ENCODE data around the gene GPR142. TPM values are rescaled to one million over a fixed set of nuclear protein-coding genes. Genes with fewer than 3 reads are reported as not detected.

The GPR142 gene
- total RNA-seq, 1 experiment from 2014 or later, result not detected

- no peak for DNase-seq
- H3K36me3 ChIP-seq (replicated peaks; ENCODE audit: control insufficient read depth, insufficient read depth, low read length), result no peaks in the 10 kb centered on the region
- H3K27me3 ChIP-seq (ENCODE audit: control insufficient read depth, insufficient read depth, low read length), result no peaks in the 10 kb centered on the region
- H3K4me3 ChIP-seq (ENCODE audit: insufficient read depth, low read depth, low read length), result no peak overlapping the region
Observed at GRCh38 chr17:74389084-74389753, 21.9 kb downstream of the GPR142 start.

DNA sequence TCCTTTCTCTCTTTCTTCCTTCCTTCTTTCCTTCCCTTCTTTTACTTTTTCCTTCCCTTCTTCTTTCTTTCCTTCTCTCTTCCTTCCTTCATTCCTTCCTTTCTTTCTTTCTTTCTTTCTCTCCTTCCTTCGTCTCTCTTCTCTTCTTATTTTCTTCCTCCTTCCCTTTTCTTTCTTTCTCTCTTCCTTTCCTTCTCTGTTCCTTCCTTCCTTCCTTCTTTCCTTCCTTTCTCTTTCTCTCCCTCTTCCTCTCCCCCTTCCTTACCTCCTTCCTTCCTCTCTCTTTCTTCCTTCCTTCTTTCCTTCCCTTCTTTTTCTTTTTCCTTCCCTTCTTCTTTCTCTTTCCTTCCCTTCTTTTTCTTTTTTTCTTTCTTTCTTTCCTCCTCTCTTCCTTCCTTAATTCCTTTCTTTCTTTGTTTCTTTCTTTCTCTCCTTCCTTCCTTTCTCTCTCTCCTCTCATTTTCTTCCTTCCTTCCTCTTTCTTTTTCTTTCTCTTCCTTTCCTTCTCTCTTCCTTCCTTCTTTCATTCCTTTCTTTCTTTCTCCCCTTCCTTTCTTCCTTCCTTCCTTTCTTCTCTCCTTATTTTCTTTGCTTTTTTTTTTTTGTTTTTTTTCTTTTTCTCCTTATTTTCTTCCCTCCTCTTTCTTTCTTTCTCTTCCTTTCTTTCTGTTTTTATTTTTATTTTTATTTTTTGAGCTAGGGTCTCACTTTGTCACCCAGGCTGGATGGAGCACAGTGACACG is 22.8 kb downstream of the GPR142 start:
- no peaks in the 10 kb centered on the region for H3K27me3 ChIP-seq (ENCODE audit: control insufficient read depth, insufficient read depth, low read length)
- no peak overlapping the region for H3K4me3 ChIP-seq (ENCODE audit: insufficient read depth, low read depth, low read length)
- no peak for DNase-seq
- H3K36me3 ChIP-seq (replicated peaks; ENCODE audit: control insufficient read depth, insufficient read depth, low read length), result no peaks in the 10 kb centered on the region

DNA sequence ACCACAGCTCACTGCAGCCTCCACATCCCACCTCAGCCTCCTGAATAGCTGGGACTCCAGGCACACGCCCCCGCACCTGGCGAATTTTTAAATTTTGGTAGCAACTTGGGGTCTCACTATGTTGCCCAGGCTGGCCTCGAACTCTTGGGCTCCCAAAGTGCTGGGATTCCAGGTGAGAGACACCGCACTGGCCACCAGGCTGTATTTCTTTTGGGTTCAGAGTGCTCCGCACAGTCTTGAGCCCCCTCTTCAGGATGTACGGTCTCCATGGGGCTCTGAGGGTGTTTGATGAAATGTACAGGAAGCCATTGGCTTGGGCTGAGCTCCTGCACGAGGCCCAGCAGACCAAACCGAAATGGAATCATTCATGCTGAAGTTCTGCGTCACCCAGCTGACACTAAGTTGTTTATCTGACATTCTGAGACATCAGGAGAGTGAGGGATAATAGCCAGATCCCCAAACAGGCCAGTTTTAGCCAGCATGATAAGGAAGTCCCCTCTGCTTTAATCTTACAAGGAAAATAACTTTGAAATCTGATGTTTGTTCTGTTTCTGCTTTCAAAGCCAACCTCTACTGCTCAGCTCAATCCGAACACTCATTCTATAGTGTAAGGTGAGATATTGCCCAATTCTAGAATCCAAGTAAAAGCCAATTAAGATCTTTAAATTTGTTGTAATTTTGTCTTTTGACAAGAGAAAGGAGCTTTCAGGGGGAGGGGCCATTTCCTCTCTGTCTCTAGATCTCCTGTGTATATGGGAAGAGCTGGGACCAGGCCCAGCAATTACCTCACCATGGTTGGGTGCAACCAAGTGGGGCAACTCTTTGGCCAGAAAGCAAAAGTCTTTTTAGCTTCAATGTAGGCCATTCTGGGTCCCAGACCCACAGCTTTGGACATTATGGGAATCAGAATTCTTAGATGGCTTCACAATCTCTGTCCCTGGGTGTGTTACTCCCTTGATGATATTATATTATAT is 23.7 kb downstream of the GPR142 start:
- DNase-seq, result no peak
- H3K27me3 ChIP-seq (ENCODE audit: control insufficient read depth, insufficient read depth, low read length), result no peaks in the 10 kb centered on the region
- H3K4me3 ChIP-seq (ENCODE audit: insufficient read depth, low read depth, low read length), result no peak overlapping the region
- no peaks in the 10 kb centered on the region for H3K36me3 ChIP-seq (replicated peaks; ENCODE audit: control insufficient read depth, insufficient read depth, low read length)

DNA sequence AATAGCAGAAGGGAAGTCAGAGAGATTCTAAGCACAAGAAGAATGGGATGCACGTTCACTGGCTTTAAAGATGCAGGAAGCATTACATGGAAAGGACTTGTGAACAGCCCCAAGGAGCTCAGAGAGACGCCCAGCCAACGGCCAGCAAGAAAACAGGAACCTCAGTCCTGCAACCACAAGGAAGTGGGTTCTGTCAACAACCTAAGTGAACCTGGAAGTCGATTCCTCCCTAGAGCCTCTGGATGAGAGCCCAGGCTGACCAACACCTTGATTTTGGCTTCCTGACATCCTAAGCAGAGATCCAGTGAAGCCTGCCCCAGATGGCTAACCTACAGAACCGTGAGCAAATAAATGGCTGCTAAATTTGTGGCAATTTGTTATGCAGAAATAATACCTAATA is 24.5 kb downstream of the GPR142 start:
- no peaks in the 10 kb centered on the region for H3K27me3 ChIP-seq (ENCODE audit: control insufficient read depth, insufficient read depth, low read length)
- no peaks in the 10 kb centered on the region for H3K36me3 ChIP-seq (replicated peaks; ENCODE audit: control insufficient read depth, insufficient read depth, low read length)
- no peak for DNase-seq
- H3K4me3 ChIP-seq (ENCODE audit: insufficient read depth, low read depth, low read length), result no peak overlapping the region

DNA sequence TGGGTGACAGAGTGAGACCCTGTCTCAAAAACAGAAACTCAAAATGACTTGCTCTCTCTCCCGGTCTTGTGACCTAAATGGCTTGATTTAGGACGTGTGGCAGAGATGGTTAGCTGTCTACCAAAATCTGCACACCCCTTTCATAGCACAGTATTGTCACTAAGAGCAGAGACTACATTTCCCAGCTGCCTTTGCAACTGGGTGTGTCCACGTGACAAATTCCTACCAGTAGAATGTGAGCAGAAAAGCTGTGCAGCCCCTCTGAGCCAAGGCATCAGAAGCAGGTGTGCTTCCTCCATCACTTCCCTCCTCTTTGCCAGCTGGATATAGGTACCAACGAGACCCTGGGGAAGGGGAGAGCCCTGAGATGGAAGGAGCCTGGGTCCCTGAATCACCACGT is 25.5 kb downstream of the GPR142 start:
- no peaks in the 10 kb centered on the region for H3K36me3 ChIP-seq (replicated peaks; ENCODE audit: control insufficient read depth, insufficient read depth, low read length)
- no peaks in the 10 kb centered on the region for H3K27me3 ChIP-seq (ENCODE audit: control insufficient read depth, insufficient read depth, low read length)
- peak; percentile 70 for DNase-seq
- no peak overlapping the region for H3K4me3 ChIP-seq (ENCODE audit: insufficient read depth, low read depth, low read length)

DNA sequence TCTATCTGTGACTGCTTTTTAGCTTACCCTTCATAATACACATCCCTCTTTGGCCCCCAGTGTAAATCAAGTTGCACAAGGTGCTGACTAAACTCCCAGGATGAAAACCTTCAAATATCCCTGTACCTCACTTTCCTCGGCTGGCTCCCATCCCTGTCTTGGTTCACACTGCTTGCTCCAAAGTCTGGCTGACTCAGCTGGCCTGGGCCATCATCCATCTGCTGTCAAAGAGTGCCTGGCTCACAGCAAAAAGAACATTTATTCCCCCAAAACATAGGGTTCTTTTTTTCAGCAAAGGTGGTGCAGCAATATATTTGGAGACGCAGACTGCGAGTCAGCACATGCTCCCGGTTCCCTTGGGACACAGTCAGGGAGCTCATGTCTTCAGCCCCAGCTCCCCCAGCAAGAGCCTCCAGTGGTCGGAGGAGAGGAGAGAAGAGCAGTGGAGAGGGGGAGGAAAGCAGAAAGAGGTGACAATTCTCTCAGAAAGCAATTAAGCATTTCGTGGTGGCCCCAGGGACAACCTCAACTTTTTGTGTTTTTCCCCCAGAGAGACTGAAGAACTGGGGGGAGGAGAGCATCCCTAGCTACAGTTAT is 26.1 kb downstream of the GPR142 start:
- no peaks in the 10 kb centered on the region for H3K36me3 ChIP-seq (replicated peaks; ENCODE audit: control insufficient read depth, insufficient read depth, low read length)
- no peaks in the 10 kb centered on the region for H3K27me3 ChIP-seq (ENCODE audit: control insufficient read depth, insufficient read depth, low read length)
- DNase-seq, result no peak
- no peak overlapping the region for H3K4me3 ChIP-seq (ENCODE audit: insufficient read depth, low read depth, low read length)

DNA sequence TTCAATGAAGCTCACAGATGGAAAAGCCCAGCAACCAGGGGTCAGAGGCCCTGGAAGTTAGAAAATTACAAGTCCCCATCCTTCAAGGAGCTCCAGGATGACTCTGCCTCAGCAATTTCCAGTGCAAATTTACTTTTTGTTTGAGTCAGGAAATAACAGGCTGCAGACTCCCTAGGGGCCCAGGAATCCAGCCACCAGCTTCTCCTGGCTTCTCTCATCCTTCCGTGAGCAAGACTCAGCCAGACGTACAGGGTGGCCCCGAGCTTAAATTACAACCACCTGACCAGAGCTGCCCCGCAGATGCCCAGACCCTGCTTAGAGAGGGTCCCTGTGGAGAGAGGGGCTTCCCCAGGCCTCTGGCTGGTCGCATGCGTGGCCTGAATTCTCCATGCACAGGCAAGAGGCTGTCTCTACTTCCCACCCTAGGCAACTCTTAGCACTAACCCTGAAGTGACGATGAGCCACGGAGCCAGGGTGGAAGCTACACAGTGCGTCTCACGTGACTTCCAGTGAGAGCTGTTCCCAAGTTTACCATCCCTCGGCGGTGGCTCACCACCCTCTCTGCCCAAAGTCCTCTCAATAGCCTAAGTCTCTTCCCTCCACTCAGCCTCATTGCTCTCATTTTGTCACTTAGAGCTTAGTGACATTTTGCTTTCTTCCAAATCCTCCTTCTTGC is 27.1 kb downstream of the GPR142 start:
- H3K4me3 ChIP-seq (ENCODE audit: insufficient read depth, low read depth, low read length), result no peak overlapping the region
- DNase-seq, result no peak
- H3K27me3 ChIP-seq (ENCODE audit: control insufficient read depth, insufficient read depth, low read length), result no peaks in the 10 kb centered on the region
- no peaks in the 10 kb centered on the region for H3K36me3 ChIP-seq (replicated peaks; ENCODE audit: control insufficient read depth, insufficient read depth, low read length)

DNA sequence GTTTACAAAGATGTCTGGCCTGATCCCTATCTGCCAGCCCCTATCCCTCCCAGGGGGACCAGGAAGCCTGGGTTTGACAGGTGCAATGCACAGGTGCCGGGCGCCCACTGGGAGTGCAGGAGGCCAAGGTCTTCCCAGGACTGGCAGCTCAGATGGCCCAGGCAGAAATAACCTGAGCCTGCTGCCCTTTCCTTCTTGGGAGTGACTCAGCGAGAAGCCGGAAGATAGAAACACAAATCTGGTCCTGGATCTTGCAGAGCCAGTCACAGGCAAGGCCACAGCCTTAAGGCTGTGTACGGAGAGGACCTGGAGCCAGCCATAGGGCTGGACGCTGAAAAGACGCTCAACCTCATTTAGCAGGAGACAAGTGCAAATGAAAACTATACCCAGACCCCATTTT is 27.7 kb downstream of the GPR142 start:
- DNase-seq, result no peak
- no peaks in the 10 kb centered on the region for H3K36me3 ChIP-seq (replicated peaks; ENCODE audit: control insufficient read depth, insufficient read depth, low read length)
- no peaks in the 10 kb centered on the region for H3K27me3 ChIP-seq (ENCODE audit: control insufficient read depth, insufficient read depth, low read length)
- no peak overlapping the region for H3K4me3 ChIP-seq (ENCODE audit: insufficient read depth, low read depth, low read length)

GRCh38 chr17:74396567-74396966 is 29.3 kb downstream of the GPR142 start:
- Histone ChIP-seq H3K27me3 (ENCODE audit: control insufficient read depth, insufficient read depth, low read length) (no peaks in the 10 kb centered on the region), H3K4me3 (ENCODE audit: insufficient read depth, low read depth, low read length) (no peak overlapping the region), H3K36me3 (replicated peaks; ENCODE audit: control insufficient read depth, insufficient read depth, low read length) (no peaks in the 10 kb centered on the region)
- no peak for DNase-seq

- Histone ChIP-seq H3K27me3 (ENCODE audit: control insufficient read depth, insufficient read depth, low read length) (no peaks in the 10 kb centered on the region), H3K4me3 (ENCODE audit: insufficient read depth, low read depth, low read length) (no peak overlapping the region), H3K36me3 (replicated peaks; ENCODE audit: control insufficient read depth, insufficient read depth, low read length) (no peaks in the 10 kb centered on the region)
- peak; percentile 28 for DNase-seq
Observed at GRCh38 chr17:74402048-74402447, 34.7 kb downstream of the GPR142 start.

DNA sequence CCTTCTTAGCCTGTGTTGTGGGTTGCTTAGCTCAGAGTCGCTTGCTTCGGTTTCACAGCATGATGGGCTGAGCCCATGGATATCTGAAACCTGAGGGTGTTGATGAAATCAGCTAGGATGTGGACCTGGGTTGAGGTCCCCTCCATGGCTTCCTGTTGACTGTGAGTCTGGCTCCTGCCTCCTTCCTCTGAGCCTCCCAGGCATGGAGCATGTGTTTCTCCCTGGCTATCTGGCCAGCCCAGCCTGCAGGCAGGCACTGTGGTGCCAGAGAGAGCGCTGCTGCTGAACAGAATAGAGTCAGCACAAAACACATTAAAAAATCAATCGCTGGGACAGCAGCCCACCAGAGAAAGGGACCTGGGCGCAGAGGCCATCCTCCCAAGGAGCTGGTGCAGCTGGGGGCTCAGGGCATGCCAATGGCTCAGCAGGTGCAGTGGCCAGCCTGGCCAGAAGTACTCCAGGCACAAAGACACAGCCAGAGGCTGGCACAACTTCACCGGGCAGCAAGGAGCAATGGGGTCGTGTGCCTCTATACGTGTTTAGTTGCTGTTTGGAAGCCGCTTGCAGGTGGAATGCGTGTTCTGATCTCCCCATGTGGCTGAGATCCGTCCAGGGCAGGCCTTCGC is 36.3 kb downstream of the GPR142 start:
- Histone ChIP-seq H3K27me3 (ENCODE audit: control insufficient read depth, insufficient read depth, low read length) (no peaks in the 10 kb centered on the region), H3K4me3 (ENCODE audit: insufficient read depth, low read depth, low read length) (no peak overlapping the region), H3K36me3 (replicated peaks; ENCODE audit: control insufficient read depth, insufficient read depth, low read length) (no peaks in the 10 kb centered on the region)
- DNase-seq, result no peak

- DNase-seq, result peak; percentile 84
- H3K36me3 ChIP-seq (replicated peaks; ENCODE audit: control insufficient read depth, insufficient read depth, low read length), result no peaks in the 10 kb centered on the region
- no peak overlapping the region for H3K4me3 ChIP-seq (ENCODE audit: insufficient read depth, low read depth, low read length)
- H3K27me3 ChIP-seq (ENCODE audit: control insufficient read depth, insufficient read depth, low read length), result no peaks in the 10 kb centered on the region
Observed at GRCh38 chr17:74404218-74404617, 36.9 kb downstream of the GPR142 start.

DNA sequence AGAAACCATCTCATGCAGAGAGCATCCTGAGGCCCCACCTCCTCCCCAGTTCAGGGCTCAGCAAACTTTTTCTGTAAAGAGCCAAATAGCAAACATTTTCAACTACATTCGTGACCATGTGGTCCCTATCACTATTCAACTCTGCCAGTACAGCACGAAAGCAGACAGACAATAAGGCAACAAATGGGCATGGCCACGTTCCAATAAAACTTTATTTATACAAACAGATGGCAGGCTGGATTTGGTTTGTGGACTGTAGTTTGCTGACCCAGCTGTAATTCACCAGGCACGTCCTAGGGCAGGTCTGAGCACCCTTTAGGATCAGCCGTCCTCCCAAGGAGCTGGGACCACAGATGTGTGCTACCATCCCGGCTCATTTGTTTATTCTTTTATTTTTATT is 37.5 kb downstream of the GPR142 start:
- Histone ChIP-seq H3K27me3 (ENCODE audit: control insufficient read depth, insufficient read depth, low read length) (no peaks in the 10 kb centered on the region), H3K4me3 (ENCODE audit: insufficient read depth, low read depth, low read length) (no peak overlapping the region), H3K36me3 (replicated peaks; ENCODE audit: control insufficient read depth, insufficient read depth, low read length) (no peaks in the 10 kb centered on the region)
- no peak for DNase-seq

Data from H7 (cell line).